GM19239 (cell line): ENCODE data around the gene ATXN1.
"Not testable (repeated sequence)": the region's sequence is repeated elsewhere in the genome, so short reads cannot be mapped to it uniquely, and the experiment has no call there.

Experiments
- DNase-seq: peaks from one replicate; pipeline ENCODE4 v3.0.0; 2011; ENCODE audit warnings: low spot score; ENCODE audit not compliant: insufficient read length
- FAIRE-seq: peaks from 2 replicates; lab custom pipeline; 2011; peaks lifted over from hg19 to GRCh38; lab: Jason Lieb, UNC

Gene ATXN1

GRCh38 chr6:16760516-16761470 is at the start of gene ATXN1:
TSS of gene ATXN1 (minus strand) at chr6:16761460.
- FAIRE-seq (peak; percentile 31), DNase-seq (no peak)

- FAIRE-seq (peak; percentile 77), DNase-seq (peak; percentile 9)
These were observed 49.2 kb upstream of the ATXN1 start for GRCh38 chr6:16810411-16810810.

- DNase-seq (no peak), FAIRE-seq (peak; percentile 23)
These were observed 48.6 kb upstream of the ATXN1 start for GRCh38 chr6:16809753-16810358.

- no peak for FAIRE-seq
- no peak for DNase-seq
These were observed 46.7 kb upstream of the ATXN1 start for GRCh38 chr6:16807956-16808355.

- DNase-seq, result no peak
- no peak for FAIRE-seq
These were observed 45.1 kb upstream of the ATXN1 start for GRCh38 chr6:16806363-16806762.

GRCh38 chr6:16805243-16805950 is 44.1 kb upstream of the ATXN1 start:
- FAIRE-seq, result no peak
- no peak for DNase-seq

GRCh38 chr6:16804546-16805242 is 43.4 kb upstream of the ATXN1 start:
- no peak for FAIRE-seq
- no peak for DNase-seq

GRCh38 chr6:16803294-16804200 is 42.3 kb upstream of the ATXN1 start:
- no peak for FAIRE-seq
- DNase-seq, result no peak

GRCh38 chr6:16802071-16802470 is 40.8 kb upstream of the ATXN1 start:
- DNase-seq (no peak), FAIRE-seq (no peak)

GRCh38 chr6:16800942-16801341 is 39.7 kb upstream of the ATXN1 start:
- DNase-seq, result no peak
- no peak for FAIRE-seq

- no peak for FAIRE-seq
- no peak for DNase-seq
These were observed 39.1 kb upstream of the ATXN1 start for GRCh38 chr6:16800341-16800740.

GRCh38 chr6:16799279-16800193 is 38.3 kb upstream of the ATXN1 start:
- FAIRE-seq (no peak), DNase-seq (no peak)

- no peak for FAIRE-seq
- DNase-seq, result no peak
These were observed 32.7 kb upstream of the ATXN1 start for GRCh38 chr6:16793828-16794412.

GRCh38 chr6:16789329-16790038 is 28.2 kb upstream of the ATXN1 start:
- DNase-seq (no peak), FAIRE-seq (no peak)

GRCh38 chr6:16787128-16787682 is 25.9 kb upstream of the ATXN1 start:
- no peak for FAIRE-seq
- DNase-seq, result no peak

- FAIRE-seq (no peak), DNase-seq (no peak)
These were observed 24.2 kb upstream of the ATXN1 start for GRCh38 chr6:16785496-16785895.

- DNase-seq, FAIRE-seq: not testable (repeated sequence)
These were observed 23.7 kb upstream of the ATXN1 start for GRCh38 chr6:16784957-16785356.
